ENCODE measurements around the gene STK17B. TPM values are rescaled to one million over a fixed set of nuclear protein-coding genes. Genes with fewer than 3 reads are reported as not detected.

Gene STK17B
- total and polyA plus RNA-seq, 2 experiments from 2014 or later, result 5.7 to 13.7 TPM

DNA sequence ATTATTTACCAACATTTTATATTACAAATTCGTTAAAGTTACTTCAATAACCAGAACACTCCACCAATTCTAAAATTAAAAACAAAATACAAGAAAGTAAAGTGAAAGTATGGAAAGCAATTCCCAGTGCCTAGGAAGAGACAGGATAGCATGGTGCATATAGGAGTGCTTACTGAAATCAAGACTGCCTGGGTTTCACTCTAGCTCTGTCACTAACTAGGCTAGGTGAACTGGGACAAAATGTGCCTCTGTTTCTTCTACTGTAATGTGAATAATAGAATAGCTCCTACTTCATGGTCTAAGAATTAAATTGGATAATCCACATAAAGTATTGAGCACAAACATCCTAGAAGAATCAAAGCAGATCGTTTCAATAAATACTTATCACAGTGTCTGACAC, 22.6 kb downstream of the STK17B start (continued):
- no peak for TF ChIP-seq ZNF114 (CRISPR knock-in tag; IDR thresholded peaks at IDR 0.05)

GRCh38 chr2:196145256-196145655, 26.1 kb downstream of the STK17B start:
- no peak overlapping the region for H2AFZ ChIP-seq
- no peak for DNase-seq (ENCODE audit: low spot score)

More at GRCh38 chr2:196145256-196145655, 26.1 kb downstream of the STK17B start:
- H3K4me1 Mint-ChIP-seq, result no peaks in the 10 kb centered on the region
- Histone ChIP-seq H3K36me3 (ENCODE audit: insufficient read depth) (0 out of 2 replicates have a peak, but pooled peaks cover 4% of the 10 kb centered on the region), H3K4me2 (no peak overlapping the region), H3K4me3 (no peak overlapping the region), H3F3A (replicated peaks; ENCODE audit: low read depth) (no peaks in the 10 kb centered on the region), H3K27me3 (ENCODE audit: insufficient read depth) (no peaks in the 10 kb centered on the region), H3K9me2 (ENCODE audit: insufficient read depth) (no peaks in the 10 kb centered on the region), H3K27ac (ENCODE audit: low read depth) (no peak overlapping the region), H4K20me1 (replicated peaks; ENCODE audit: insufficient read depth) (no peaks in the 10 kb centered on the region), H3K4me1 (ENCODE audit: insufficient read depth) (no peaks in the 10 kb centered on the region), H3K79me2 (replicated peaks; ENCODE audit: insufficient read depth) (no peaks in the 10 kb centered on the region)
- H3K27ac Mint-ChIP-seq, result no peak overlapping the region
- no peak overlapping the region for H3K4me3 Mint-ChIP-seq
- peaks cover 8% of the 10 kb centered on the region; the same call in 2 of the 3 replicates for H3K36me3 Mint-ChIP-seq (ENCODE audit: low read depth)
- no peaks in the 10 kb centered on the region for H3K9me3 Mint-ChIP-seq
- H3K27me3 Mint-ChIP-seq (ENCODE audit: insufficient read depth, low read depth, poor library complexity), result peaks cover 3% of the 10 kb centered on the region
- ATAC-seq, result no peak
- no peak for TF ChIP-seq JUNB (IDR thresholded peaks at IDR 0.05; ENCODE audit: unreplicated experiment)
- TF ChIP-seq, protein P1, sequence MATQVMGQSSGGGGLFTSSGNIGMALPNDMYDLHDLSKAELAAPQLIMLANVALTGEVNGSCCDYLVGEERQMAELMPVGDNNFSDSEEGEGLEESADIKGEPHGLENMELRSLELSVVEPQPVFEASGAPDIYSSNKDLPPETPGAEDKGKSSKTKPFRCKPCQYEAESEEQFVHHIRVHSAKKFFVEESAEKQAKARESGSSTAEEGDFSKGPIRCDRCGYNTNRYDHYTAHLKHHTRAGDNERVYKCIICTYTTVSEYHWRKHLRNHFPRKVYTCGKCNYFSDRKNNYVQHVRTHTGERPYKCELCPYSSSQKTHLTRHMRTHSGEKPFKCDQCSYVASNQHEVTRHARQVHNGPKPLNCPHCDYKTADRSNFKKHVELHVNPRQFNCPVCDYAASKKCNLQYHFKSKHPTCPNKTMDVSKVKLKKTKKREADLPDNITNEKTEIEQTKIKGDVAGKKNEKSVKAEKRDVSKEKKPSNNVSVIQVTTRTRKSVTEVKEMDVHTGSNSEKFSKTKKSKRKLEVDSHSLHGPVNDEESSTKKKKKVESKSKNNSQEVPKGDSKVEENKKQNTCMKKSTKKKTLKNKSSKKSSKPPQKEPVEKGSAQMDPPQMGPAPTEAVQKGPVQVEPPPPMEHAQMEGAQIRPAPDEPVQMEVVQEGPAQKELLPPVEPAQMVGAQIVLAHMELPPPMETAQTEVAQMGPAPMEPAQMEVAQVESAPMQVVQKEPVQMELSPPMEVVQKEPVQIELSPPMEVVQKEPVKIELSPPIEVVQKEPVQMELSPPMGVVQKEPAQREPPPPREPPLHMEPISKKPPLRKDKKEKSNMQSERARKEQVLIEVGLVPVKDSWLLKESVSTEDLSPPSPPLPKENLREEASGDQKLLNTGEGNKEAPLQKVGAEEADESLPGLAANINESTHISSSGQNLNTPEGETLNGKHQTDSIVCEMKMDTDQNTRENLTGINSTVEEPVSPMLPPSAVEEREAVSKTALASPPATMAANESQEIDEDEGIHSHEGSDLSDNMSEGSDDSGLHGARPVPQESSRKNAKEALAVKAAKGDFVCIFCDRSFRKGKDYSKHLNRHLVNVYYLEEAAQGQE (IDR thresholded peaks at IDR 0.05; ENCODE audit: unreplicated experiment), result no peak
- no peak for TF ChIP-seq ZNF331 (CRISPR knock-in tag; IDR thresholded peaks at IDR 0.05; ENCODE audit: low read depth)
- TF ChIP-seq, protein P2, sequence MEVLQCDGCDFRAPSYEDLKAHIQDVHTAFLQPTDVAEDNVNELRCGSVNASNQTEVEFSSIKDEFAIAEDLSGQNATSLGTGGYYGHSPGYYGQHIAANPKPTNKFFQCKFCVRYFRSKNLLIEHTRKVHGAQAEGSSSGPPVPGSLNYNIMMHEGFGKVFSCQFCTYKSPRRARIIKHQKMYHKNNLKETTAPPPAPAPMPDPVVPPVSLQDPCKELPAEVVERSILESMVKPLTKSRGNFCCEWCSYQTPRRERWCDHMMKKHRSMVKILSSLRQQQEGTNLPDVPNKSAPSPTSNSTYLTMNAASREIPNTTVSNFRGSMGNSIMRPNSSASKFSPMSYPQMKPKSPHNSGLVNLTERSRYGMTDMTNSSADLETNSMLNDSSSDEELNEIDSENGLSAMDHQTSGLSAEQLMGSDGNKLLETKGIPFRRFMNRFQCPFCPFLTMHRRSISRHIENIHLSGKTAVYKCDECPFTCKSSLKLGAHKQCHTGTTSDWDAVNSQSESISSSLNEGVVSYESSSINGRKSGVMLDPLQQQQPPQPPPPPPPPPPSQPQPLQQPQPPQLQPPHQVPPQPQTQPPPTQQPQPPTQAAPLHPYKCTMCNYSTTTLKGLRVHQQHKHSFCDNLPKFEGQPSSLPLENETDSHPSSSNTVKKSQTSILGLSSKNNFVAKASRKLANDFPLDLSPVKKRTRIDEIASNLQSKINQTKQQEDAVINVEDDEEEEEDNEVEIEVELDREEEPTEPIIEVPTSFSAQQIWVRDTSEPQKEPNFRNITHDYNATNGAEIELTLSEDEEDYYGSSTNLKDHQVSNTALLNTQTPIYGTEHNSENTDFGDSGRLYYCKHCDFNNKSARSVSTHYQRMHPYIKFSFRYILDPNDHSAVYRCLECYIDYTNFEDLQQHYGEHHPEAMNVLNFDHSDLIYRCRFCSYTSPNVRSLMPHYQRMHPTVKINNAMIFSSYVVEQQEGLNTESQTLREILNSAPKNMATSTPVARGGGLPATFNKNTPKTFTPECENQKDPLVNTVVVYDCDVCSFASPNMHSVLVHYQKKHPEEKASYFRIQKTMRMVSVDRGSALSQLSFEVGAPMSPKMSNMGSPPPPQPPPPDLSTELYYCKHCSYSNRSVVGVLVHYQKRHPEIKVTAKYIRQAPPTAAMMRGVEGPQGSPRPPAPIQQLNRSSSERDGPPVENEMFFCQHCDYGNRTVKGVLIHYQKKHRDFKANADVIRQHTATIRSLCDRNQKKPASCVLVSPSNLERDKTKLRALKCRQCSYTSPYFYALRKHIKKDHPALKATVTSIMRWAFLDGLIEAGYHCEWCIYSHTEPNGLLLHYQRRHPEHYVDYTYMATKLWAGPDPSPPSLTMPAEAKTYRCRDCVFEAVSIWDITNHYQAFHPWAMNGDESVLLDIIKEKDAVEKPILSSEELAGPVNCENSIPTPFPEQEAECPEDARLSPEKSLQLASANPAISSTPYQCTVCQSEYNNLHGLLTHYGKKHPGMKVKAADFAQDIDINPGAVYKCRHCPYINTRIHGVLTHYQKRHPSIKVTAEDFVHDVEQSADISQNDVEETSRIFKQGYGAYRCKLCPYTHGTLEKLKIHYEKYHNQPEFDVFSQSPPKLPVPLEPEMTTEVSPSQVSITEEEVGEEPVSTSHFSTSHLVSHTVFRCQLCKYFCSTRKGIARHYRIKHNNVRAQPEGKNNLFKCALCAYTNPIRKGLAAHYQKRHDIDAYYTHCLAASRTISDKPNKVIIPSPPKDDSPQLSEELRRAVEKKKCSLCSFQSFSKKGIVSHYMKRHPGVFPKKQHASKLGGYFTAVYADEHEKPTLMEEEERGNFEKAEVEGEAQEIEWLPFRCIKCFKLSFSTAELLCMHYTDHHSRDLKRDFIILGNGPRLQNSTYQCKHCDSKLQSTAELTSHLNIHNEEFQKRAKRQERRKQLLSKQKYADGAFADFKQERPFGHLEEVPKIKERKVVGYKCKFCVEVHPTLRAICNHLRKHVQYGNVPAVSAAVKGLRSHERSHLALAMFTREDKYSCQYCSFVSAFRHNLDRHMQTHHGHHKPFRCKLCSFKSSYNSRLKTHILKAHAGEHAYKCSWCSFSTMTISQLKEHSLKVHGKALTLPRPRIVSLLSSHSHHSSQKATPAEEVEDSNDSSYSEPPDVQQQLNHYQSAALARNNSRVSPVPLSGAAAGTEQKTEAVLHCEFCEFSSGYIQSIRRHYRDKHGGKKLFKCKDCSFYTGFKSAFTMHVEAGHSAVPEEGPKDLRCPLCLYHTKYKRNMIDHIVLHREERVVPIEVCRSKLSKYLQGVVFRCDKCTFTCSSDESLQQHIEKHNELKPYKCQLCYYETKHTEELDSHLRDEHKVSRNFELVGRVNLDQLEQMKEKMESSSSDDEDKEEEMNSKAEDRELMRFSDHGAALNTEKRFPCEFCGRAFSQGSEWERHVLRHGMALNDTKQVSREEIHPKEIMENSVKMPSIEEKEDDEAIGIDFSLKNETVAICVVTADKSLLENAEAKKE (CRISPR knock-in tag; IDR thresholded peaks at IDR 0.05), result no peak
- TF ChIP-seq ZNF114 (CRISPR knock-in tag; IDR thresholded peaks at IDR 0.05), result no peak
- TF ChIP-seq, protein P3, sequence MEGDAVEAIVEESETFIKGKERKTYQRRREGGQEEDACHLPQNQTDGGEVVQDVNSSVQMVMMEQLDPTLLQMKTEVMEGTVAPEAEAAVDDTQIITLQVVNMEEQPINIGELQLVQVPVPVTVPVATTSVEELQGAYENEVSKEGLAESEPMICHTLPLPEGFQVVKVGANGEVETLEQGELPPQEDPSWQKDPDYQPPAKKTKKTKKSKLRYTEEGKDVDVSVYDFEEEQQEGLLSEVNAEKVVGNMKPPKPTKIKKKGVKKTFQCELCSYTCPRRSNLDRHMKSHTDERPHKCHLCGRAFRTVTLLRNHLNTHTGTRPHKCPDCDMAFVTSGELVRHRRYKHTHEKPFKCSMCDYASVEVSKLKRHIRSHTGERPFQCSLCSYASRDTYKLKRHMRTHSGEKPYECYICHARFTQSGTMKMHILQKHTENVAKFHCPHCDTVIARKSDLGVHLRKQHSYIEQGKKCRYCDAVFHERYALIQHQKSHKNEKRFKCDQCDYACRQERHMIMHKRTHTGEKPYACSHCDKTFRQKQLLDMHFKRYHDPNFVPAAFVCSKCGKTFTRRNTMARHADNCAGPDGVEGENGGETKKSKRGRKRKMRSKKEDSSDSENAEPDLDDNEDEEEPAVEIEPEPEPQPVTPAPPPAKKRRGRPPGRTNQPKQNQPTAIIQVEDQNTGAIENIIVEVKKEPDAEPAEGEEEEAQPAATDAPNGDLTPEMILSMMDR (conservative IDR thresholded peaks at IDR 0.05; ENCODE audit: low read depth in 2 of 2), result no peak
- TF ChIP-seq STAT1 (IDR thresholded peaks at IDR 0.05; ENCODE audit: unreplicated experiment), result no peak
- no peak for TF ChIP-seq CREB1 (CRISPR knock-in tag; IDR thresholded peaks at IDR 0.05; ENCODE audit: low read depth)
- no peak for TF ChIP-seq POLR2AphosphoS5 (IDR thresholded peaks at IDR 0.05; ENCODE audit: low read depth)
- no peak for TF ChIP-seq ETS1 (IDR thresholded peaks at IDR 0.05)
- TF ChIP-seq EZH2phosphoT487 (IDR thresholded peaks at IDR 0.05; ENCODE audit: unreplicated experiment), result no peak
- no peak for TF ChIP-seq NANOG (IDR thresholded peaks at IDR 0.05; ENCODE audit: borderline replicate concordance)
- no peak for TF ChIP-seq EZH2 (IDR thresholded peaks at IDR 0.05; ENCODE audit: low read depth, unreplicated experiment)

Measured in GM23338 (cell line).